Measurements from ENCODE around the gene CDH4.

The CDH4 gene

DNA sequence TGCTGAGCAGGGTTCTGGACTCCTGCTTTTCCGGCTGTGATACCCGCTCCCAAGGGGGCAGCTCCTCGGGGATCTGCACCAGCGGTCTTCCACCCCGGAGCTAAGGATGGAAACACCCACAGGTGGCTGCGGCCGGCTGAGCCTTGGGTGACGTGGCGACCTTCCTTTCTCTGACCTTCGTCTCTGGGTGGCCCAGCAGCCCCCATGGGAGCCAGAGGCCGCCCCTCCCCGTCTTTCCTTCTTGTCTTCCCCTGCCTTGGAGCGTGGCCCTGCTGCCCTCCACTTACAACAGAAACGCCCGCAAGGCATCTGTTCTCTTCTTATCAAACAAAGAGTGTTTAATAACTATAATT is 407.9 kb downstream of the CDH4 start:
- H3K4me1 Mint-ChIP-seq: no peaks in the 10 kb centered on the region
- H3K9me3 Mint-ChIP-seq: no peaks in the 10 kb centered on the region
- ATAC-seq: no peak
- H3K27ac Mint-ChIP-seq: no peak overlapping the region
- H3K36me3 Mint-ChIP-seq: no peaks in the 10 kb centered on the region
- no peak for DNase-seq (ENCODE audit: low spot score in 2 of 2)
- H3K4me3 Mint-ChIP-seq: no peak overlapping the region

DNA sequence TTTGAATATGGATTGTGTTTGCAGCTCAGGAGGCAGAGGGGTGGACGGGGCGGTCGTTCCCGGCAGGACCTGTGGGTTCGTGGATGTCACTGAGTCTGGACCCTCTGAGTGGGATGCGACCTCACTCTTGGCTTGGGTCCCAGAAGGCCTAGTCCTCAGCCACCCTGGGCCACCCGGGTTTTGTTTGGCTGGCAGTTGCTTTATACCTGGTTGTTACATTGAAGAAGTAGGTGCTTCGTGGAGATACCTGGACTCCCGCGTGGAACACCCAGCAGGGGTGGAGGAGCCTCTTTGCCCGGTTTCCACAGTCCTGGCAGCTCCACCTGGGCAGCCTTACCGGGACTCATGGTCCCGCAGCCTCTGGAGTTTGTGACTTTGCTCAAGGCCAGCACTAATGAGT is 408.5 kb downstream of the CDH4 start:
- Mint-ChIP-seq H3K9me3 (no peaks in the 10 kb centered on the region), H3K36me3 (no peaks in the 10 kb centered on the region), H3K4me1 (no peaks in the 10 kb centered on the region), H3K27ac (no peak overlapping the region), H3K4me3 (no peak overlapping the region)
- no peak for ATAC-seq
- no peak for DNase-seq (ENCODE audit: low spot score in 2 of 2)

DNA sequence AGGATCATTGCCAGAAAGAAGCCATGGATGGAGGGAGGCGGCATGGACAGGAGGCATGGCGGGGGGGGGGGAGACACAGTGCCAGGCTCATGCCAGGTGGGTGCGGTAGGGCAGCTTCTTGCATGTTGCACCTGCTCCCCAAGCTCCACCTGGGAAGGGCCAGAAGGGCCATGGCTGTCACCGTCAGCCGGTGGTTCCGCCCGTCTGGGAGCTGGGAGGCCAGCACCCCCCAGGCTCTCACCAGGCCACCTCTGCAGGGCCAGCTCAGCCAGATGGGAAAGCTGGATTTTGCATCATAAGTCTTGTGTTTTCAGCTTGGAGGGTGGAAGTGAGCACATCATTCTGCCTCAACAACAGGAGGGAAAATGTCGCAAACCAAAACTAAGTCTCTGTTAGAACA is 409.0 kb downstream of the CDH4 start:
- no peaks in the 10 kb centered on the region for H3K36me3 Mint-ChIP-seq
- no peaks in the 10 kb centered on the region for H3K4me1 Mint-ChIP-seq
- ATAC-seq (no peak), DNase-seq (ENCODE audit: low spot score in 2 of 2) (no peak)
- H3K9me3 Mint-ChIP-seq: no peaks in the 10 kb centered on the region
- no peak overlapping the region for H3K27ac Mint-ChIP-seq
- no peak overlapping the region for H3K4me3 Mint-ChIP-seq

DNA sequence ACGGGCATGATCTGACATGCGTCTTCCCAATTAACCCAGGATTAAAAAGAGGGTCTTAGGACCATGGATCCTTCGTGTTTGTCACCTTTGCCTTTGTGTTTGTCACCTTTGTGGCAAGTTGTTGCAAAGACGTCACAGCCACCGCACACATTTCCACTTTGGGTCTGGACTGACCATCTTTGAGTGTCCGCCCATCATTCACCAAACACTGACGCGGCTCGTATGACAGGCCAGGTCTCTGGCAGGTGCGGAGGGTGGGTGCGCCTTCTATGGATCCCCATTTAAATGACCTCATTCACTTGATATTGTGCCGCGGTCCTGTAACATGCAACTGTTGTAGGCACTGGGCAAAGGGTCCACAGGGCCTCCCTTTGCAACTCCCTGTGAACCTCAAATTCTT is 409.5 kb downstream of the CDH4 start:
- no peaks in the 10 kb centered on the region for H3K9me3 Mint-ChIP-seq
- H3K4me3 Mint-ChIP-seq: no peak overlapping the region
- no peaks in the 10 kb centered on the region for H3K36me3 Mint-ChIP-seq
- DNase-seq (ENCODE audit: low spot score in 2 of 2) (no peak), ATAC-seq (no peak)
- no peak overlapping the region for H3K27ac Mint-ChIP-seq
- H3K4me1 Mint-ChIP-seq: no peaks in the 10 kb centered on the region

DNA sequence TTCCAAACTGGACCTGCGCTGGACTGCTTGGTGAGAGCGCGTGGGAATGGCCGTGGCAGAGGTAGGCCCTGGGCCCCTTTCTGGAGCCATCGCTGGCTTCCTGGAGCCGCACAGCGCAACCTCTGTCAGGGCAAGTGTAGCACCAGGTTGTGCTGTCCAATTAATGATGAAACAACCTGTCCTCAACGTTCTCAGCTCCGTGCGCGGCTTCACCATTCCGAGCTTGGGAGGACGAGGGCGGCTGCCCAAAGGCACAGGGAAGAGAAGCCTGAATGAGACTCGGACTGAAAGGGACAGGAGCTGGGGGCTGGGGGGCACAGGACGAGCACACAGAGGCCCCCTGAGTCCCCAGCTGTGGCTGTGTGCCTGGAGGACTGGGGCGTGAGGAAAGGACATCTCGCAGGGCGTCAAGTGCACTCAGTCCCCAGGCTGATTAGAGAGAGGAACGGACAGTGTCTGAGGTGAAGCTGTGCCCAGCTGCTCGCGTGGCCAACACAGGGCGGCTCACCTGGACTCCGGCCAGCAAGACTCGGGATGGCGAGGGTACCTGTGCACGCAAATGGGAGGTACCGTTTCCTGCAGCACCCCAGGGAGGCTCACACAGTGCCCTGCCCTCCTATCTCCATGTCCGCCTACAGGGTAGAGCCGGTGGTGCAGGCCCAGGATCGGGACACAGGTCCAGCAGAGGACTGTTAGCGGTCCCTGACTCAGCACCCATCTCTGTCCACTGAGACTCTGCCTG is 410.3 kb downstream of the CDH4 start:
- no peak overlapping the region for H3K4me3 Mint-ChIP-seq

DNA sequence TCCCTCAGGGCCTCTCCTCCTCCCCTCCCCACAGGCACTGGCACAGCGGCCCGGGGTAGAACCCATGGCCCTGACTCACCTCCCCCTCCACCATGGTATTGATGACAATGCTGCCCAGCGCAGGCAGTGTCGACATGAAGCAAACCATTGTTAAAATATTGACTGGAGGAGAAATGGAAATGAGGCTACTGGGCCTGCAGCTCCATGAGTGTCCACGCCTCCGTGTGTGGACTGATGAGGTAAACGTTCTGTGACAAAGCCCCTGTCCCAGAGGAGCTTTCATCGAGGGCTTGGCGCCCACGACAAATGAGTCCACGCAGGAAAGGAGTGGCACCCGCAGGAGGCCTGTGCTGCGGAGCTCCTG is 410.9 kb downstream of the CDH4 start:
- H3K36me3 Mint-ChIP-seq: no peaks in the 10 kb centered on the region
- no peak overlapping the region for H3K27ac Mint-ChIP-seq
- no peak overlapping the region for H3K4me3 Mint-ChIP-seq
- no peaks in the 10 kb centered on the region for H3K4me1 Mint-ChIP-seq
- ATAC-seq: no peak
- H3K9me3 Mint-ChIP-seq: no peaks in the 10 kb centered on the region
- no peak for DNase-seq (ENCODE audit: low spot score in 2 of 2)

More for the DNA sequence above, 410.3 kb downstream of the CDH4 start:
- Mint-ChIP-seq H3K27ac (no peak overlapping the region), H3K4me1 (no peaks in the 10 kb centered on the region), H3K9me3 (no peaks in the 10 kb centered on the region), H3K36me3 (no peaks in the 10 kb centered on the region)
- DNase-seq (ENCODE audit: low spot score in 2 of 2): no peak
- no peak for ATAC-seq

DNA sequence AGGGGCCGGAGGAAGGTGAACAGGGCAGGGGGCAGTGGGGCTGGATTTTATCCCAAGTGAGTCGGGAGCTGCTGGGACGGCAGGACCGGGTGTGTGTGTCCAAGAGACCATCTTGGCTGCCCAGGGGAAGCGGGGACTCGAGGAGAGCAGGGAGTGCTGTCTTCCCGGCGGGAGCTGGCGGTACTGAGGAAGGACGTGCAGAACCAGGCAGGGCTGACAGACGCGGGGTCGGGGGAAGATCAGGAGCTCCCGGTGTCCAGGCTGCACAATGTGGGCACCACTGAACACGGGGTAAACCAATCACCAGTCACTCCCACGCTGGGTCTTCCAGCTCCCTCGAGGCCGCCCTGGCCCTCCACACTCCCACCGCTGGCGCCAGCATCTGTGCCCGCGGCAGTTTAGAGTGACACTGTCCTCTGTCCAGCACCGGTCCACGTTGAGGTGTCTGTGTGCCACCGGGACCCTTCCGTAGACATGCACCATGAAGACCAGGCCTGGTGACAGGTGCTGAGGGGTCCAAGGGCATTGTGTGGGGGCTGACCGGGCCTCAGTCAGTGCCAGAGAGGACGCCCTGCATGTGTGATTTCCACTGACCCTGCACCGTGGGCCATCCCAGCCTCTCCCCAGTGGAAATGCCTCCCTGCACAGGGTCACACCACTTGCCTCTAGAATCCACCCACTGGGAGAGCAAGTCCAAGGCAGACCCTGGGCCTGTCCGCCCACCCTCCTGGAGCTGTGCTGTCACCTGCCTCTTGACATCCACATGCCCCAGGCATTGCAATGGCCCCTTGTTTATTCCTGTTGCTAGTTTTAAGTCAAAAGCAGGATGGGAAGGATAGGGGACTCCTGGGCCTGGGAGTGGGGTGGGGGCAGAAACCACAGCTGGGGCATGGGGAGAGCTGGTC is 411.7 kb downstream of the CDH4 start:
- DNase-seq (ENCODE audit: low spot score in 2 of 2): no peak
- Mint-ChIP-seq H3K9me3 (no peaks in the 10 kb centered on the region), H3K4me3 (no peak overlapping the region), H3K27ac (no peak overlapping the region), H3K36me3 (no peaks in the 10 kb centered on the region), H3K4me1 (no peaks in the 10 kb centered on the region)
- no peak for ATAC-seq

DNA sequence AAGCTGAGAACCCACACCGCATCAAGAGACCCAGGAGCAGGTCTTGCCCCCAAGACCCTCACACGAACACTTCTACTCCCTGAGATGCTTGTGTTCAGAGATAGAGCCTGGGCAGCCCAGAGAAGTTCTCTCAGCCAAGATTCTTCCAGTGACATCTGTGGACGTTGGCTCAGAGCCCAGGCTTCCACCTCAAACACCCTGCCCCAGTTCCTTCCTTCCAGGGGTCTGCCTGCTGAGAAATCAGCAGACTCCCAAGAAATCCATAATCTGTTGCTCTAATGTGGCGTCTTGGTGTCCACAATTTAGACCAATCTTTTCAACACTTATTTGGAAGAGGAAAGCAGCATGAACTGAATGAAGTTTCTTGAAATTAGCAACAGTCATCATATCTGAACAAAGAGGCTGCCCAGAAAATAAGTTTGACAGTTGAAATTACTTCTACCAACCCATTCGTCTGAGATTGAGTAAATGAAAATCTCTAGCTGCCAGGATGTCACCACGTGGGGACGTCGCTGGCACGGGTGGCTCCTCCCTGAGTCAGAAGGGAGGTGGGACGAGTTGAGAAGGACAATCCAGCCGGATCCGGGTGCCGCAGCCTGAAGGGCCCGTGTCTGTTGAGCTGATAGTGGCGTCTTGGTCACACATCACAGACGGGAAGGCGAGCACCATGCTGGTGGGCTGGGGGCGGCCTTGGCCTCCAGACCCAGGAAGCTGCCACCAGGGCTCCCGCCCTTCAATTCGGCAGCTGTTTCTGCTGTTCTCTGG is 412.7 kb downstream of the CDH4 start:
- DNase-seq (ENCODE audit: low spot score in 2 of 2): no peak
- no peak for ATAC-seq
- H3K27ac Mint-ChIP-seq: no peak overlapping the region
- H3K36me3 Mint-ChIP-seq: no peaks in the 10 kb centered on the region
- no peaks in the 10 kb centered on the region for H3K4me1 Mint-ChIP-seq
- no peaks in the 10 kb centered on the region for H3K9me3 Mint-ChIP-seq
- no peak overlapping the region for H3K4me3 Mint-ChIP-seq

DNA sequence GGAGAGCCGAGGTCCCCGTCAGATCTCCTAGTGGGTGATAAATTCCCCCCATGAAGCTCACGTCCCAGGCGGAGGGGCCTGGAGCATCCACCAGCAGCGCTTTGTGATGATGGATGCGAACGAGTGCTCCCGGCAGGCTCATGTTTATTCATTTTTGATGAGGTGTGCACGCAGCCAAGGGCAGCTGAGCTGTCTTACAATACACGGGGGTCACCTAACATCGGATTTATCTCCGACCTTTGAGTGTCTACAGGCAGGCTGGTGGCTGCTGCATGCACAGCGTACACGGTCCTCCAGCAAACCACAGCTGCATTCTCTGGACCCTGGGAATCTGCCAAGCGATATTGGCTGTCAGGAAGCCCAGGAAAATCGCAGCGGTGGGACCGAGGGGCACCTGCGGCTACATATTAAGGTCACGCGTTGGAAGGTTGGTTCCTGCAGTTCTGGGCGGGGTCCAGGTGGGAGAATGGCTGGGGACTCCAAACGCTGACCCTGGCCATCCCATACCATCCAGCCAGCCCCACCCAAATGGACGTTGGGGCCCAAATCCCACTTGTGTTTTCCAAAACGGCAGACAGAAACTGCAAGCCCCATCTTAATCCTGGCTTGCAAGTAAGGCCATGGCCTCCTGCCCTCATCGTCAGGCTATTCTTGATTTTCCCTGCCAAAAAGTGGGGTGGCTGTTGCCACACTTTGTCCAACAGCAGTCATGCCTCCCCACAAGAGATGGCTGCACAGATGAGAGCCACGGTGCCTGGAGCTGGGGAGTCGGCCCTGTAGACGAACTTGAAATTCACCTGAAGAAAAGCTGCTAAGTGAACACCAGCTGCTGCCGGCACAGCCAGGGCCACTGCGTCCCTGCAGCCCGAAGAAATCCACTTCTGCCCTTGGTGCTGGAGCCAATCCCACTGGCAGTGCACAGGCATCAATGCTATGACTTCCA is 413.7 kb downstream of the CDH4 start:
- Mint-ChIP-seq H3K4me3 (no peak overlapping the region), H3K4me1 (no peaks in the 10 kb centered on the region), H3K36me3 (no peaks in the 10 kb centered on the region), H3K27ac (no peak overlapping the region), H3K9me3 (no peaks in the 10 kb centered on the region)
- no peak for ATAC-seq
- DNase-seq (ENCODE audit: low spot score in 2 of 2): no peak

DNA sequence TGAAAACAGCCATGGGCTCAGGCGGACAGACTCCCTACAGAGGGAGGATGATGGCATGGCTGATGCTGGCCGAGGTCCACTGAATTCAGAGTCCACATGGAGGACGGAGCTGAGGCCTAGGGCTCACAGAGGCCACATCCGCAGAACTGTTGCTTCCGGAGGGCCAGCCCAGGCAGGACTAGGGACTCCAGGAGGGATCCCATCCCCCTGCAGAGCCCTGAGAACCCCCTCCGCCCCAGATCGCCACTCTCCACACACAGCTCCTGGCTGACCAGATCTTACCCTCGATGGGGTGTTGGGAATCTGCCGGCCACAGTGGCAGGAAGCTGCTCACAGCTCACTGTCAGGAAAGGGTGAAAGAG is 414.4 kb downstream of the CDH4 start:
- H3K27ac Mint-ChIP-seq: no peak overlapping the region
- no peaks in the 10 kb centered on the region for H3K36me3 Mint-ChIP-seq
- no peak overlapping the region for H3K4me3 Mint-ChIP-seq
- H3K9me3 Mint-ChIP-seq: no peaks in the 10 kb centered on the region
- H3K4me1 Mint-ChIP-seq: no peaks in the 10 kb centered on the region
- ATAC-seq (no peak), DNase-seq (ENCODE audit: low spot score in 2 of 2) (no peak)

DNA sequence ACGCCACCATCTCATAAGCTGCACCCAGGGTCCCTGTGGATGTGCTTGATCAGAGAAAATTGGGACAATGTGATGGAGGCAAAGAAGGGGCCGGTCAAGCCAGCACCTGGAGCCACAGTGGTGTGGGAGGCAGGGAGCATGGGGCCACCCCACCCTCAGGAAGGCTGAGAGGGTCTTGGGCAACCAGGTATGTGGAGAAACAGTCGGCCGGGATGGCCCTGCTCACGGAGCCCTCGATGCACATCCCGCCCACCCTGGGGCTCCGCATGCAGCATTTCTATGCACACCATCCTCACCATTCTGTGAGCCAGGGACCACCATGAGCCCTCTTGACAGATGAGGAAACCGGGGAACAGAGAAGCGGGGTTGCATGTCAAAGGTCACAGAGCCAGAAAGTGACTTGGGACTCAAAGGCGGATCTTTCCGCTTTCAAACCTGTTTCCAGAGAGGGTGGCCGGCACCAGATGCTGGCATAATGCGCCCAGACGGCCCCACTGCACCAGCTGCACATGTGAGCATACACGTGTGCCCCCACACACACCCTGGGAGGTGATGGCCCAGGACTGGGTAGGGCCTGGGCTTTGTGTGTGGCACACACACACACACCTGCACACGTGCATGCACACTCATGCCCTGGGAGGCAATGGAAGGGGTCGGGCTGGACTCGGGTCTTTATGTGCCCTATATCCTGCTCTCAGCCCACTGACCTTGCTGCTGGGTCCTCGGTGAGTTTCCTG is 415.2 kb downstream of the CDH4 start:
- Mint-ChIP-seq H3K9me3 (no peaks in the 10 kb centered on the region), H3K4me3 (no peak overlapping the region), H3K27ac (no peak overlapping the region), H3K36me3 (no peaks in the 10 kb centered on the region), H3K4me1 (no peaks in the 10 kb centered on the region)
- DNase-seq (ENCODE audit: low spot score in 2 of 2): no peak
- ATAC-seq: no peak

DNA sequence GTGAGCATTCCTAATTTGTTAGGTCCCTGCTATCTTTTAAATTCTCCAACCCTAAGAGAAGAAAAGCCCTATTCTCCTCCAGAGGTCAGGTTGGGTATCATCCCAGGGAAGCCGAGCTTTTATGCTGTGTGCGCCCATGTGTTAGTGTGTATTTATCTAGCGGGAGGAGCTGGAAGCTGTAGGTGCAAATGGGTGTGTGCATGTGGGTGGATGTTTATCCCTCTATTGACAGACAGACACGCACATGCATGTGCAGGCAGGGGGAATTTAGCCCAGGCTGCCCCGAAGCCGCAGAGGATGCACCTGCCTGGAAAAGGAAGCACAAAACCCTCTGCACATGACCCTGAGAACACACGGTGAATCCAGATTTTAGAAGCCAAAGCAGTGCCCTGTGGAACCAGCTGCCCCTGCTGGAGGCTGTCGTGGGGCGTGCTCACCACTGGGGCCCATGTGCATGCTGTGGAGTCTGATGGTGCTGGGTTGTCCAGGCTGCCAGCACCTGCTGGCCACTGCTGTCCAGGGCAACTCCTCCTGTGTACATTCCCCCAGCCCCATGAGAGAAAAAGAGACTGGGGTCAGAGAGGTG is 416.1 kb downstream of the CDH4 start:
- no peak overlapping the region for H3K27ac Mint-ChIP-seq
- no peaks in the 10 kb centered on the region for H3K4me1 Mint-ChIP-seq
- DNase-seq (ENCODE audit: low spot score in 2 of 2) (no peak), ATAC-seq (no peak)
- H3K36me3 Mint-ChIP-seq: no peaks in the 10 kb centered on the region
- no peaks in the 10 kb centered on the region for H3K9me3 Mint-ChIP-seq
- H3K4me3 Mint-ChIP-seq: no peak overlapping the region

DNA sequence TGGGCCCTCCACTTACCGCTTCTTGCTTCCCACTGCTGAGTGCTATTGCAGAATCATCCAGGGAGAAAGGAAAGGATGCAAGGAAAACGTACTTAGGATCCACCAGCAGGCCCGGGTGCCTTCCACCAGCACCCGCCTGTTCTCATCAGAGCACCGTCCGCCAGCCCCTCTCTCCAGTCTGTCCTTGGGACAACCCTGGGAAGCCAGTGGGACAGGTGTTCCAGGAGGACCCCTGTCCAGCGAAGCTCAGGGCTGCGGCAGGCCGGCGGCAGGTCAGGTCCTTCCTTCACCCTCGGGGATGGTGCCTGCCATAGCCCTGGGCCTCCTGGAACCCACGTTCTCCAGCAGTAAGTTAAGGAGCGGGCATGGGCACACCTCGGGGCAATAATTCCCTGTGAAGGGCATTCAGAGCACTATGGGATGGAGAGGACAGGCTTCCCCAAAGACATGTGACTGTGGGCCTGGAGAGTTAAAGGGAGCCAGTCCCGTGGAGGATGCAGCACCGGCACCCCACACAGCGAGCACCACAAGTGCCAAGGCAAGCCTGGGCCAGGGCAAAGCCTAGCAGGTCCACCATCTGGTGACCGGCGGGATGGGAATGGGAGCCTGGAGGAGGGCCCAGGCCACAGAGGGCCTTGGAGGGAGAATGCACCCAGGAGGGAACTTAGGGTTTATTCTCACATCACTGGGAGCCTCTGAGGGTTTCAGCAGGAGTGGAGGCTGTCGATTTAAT is 416.9 kb downstream of the CDH4 start:
- ATAC-seq (no peak), DNase-seq (ENCODE audit: low spot score in 2 of 2) (no peak)
- Mint-ChIP-seq H3K9me3 (no peaks in the 10 kb centered on the region), H3K27ac (no peak overlapping the region), H3K36me3 (no peaks in the 10 kb centered on the region), H3K4me1 (no peaks in the 10 kb centered on the region), H3K4me3 (no peak overlapping the region)

Measured in stimulated activated effector memory CD8-positive, alpha-beta T cell treated with anti-CD3 and anti-CD28 coated beads, Interleukin-12 subunit alpha, Interleukin-12 subunit beta, amount 100 ng/mL, for 72 hours (primary cell).